K562 (cell line): ENCODE measurements around the gene GRM2. TPM values are rescaled to one million over a fixed set of nuclear protein-coding genes. Genes with fewer than 3 reads are reported as not detected.

ENCODE experiments used
- ZBTB40 ChIP-seq, 2 experiments: fragments of 450-650 bp in 1 of 2; sonication (generic) in 1 of 2; formaldehyde crosslinking in 1 of 2; IDR thresholded peaks; 2 replicates each; pipeline versions ENCODE4 v1.7.1 to v1.9.0; 2016 to 2022; ENCODE audit warnings: inconsistent platforms in 1 of 2, mild to moderate bottlenecking in 1 of 2, missing genetic modification reagents in 1 of 2
- polyA plus RNA-seq, 8 experiments: library from polyadenylated mRNA; depleted of rRNA in 4 of 8; stranded (reverse) in 5 of 8; unstranded in 3 of 8; fragments of >200 nt; fragmentation: Nextera tagmentation in 2 of 8; fragmentation: Illumina TruSeq in 1 of 8; extraction: Ambion mirVana in 2 of 8; extraction: Trizol in 1 of 8; gene quantifications; 2 replicates each; pipeline versions ENCODE4 v1.2.1 to v1.2.3, GENCODE V29; 2011 to 2014; ENCODE audit warnings: inconsistent platforms in 1 of 8, missing spikeins in 1 of 8
- total RNA-seq, 7 experiments: library from RNA; depleted of rRNA in 6 of 7; stranded (reverse); fragments of >200 nt in 6 of 7; fragmentation: Illumina TruSeq in 2 of 7; extraction: Trizol in 2 of 7; gene quantifications; 2 replicates each; pipeline versions ENCODE4 v1.2.1 to v1.2.3, GENCODE V29; 2011 to 2021; ENCODE audit warnings: low replicate concordance in 1 of 7

GRM2 gene
- total and polyA plus RNA-seq, 9 of the 15 experiments (the other 6 are each of a cell fraction or from before 2014, with no cell fraction given) = not detected

GRCh38 chr3:51659942-51660341 is 46.9 kb upstream of the GRM2 start (continued):
- TF ChIP-seq ZBTB40 (IDR thresholded peaks at IDR 0.05) (no peak), ZBTB40 (CRISPR knock-in tag; IDR thresholded peaks at IDR 0.05) (no peak)
